Vagina (tissue), 2 donors: Measurements from ENCODE around the gene RPL22.

ENCODE experiments used
- CTCF ChIP-seq, 3 experiments: fragments of 450-650 bp in 2 of 3; fragments of 200-600 bp in 1 of 3; sonication (generic) in 1 of 3; IDR thresholded peaks; one replicate each; pipeline ENCODE4 v1.5.1; 2017 to 2019; ENCODE audit warnings: antibody characterized with exemption in 3 of 3, mild to moderate bottlenecking in 2 of 3, moderate library complexity in 2 of 3
- POLR2A ChIP-seq, 2 donors: fragments of 450-650 bp; IDR thresholded peaks; one replicate each; pipeline ENCODE4 v1.6.1; 2017; ENCODE audit warnings: antibody characterized with exemption in 2 of 2, mild to moderate bottlenecking in 2 of 2, moderate library complexity in 2 of 2
- POLR2AphosphoS5 ChIP-seq, 2 donors: sonication (generic); formaldehyde crosslinking; IDR thresholded peaks; one replicate each; pipeline ENCODE4 v1.9.0; 2017; ENCODE audit warnings: antibody characterized with exemption in 2 of 2, mild to moderate bottlenecking in 2 of 2, low read depth in 1 of 2; ENCODE audit not compliant: insufficient read depth in 1 of 2

DNA sequence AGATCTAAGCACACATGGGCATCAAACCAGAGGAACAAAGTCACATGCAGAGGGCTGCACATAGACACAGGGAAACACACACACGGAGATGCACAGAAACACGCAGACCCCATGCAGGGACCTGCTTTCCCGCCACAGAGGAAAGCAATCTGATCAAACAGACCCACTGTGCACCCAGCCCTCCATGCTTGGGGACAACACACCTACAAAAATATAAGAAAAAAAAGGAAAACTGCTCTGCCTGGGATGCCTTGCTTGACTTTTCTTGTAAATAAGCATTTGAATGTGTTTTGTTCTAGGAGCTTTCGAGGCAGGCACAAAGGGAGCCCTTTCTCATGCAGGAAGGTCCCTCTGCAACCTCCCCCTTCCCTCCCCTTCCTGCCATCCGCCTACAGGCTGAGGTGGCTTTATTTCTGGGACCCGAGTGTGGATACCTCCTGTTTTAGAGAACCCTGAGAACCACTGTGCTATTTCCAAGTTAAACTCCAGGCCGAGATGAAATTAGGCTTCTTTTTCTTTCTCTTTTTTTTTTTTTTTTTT, 39.9 kb upstream of the RPL22 start:
- no peak for TF ChIP-seq CTCF (IDR thresholded peaks at IDR 0.05)
- no peak for TF ChIP-seq POLR2A (IDR thresholded peaks at IDR 0.05)
- no peak for TF ChIP-seq POLR2AphosphoS5 (IDR thresholded peaks at IDR 0.05; ENCODE audit: insufficient read depth in 1 of 2, low read depth in 1 of 2)
